CD4-positive, alpha-beta T cell (primary cell): Measurements from ENCODE around the gene CLEC16A. TPM values are rescaled to one million over a fixed set of nuclear protein-coding genes. Genes with fewer than 3 reads are reported as not detected.

ENCODE experiments used
- ATAC-seq: fragments of 200-7000 bp; cut with Tn5 transposase; one replicate; pipeline ENCODE4 v1.10.0; 2022; ENCODE audit warnings: mild to moderate bottlenecking; ENCODE audit not compliant: poor library complexity
- CTCF ChIA-PET: fragments of 350-600 bp; sonication (Branson Sonifier 250); formaldehyde crosslinking; loops from one replicate; lab custom pipeline; 2021; ENCODE audit warnings: antibody characterized with exemption, inconsistent platforms; lab: Charles Lee
- POLR2A ChIA-PET: fragments of 350-600 bp; sonication (Branson Sonifier 250); formaldehyde crosslinking; loops from one replicate; lab custom pipeline; 2021; ENCODE audit warnings: antibody characterized with exemption, inconsistent platforms; lab: Charles Lee
- DNase-seq, 14 experiments: peaks; one replicate each; pipeline ENCODE4 v3.0.0-alpha.2; 2013 to 2020; ENCODE audit warnings: mixed read lengths in 2 of 14
- H3K27ac ChIP-seq, 2 donors: one replicate each; pipeline versions ENCODE4 v1.5.1 to v1.7.0; 2013; ENCODE audit warnings: low read length in 2 of 2, low read depth in 1 of 2, mild to moderate bottlenecking in 1 of 2
- H3K27me3 ChIP-seq, 2 experiments: 1 replicate in 1 of 2; 2 replicates in 1 of 2; pipeline versions ENCODE4 v1.6.1 to v1.7.0; 2013; ENCODE audit warnings: low read length in 2 of 2, control low read depth in 1 of 2, mild to moderate bottlenecking in 1 of 2, moderate library complexity in 1 of 2; ENCODE audit not compliant: insufficient read depth in 2 of 2, control insufficient read depth in 1 of 2
- H3K36me3 ChIP-seq: one replicate; pipeline ENCODE4 v1.6.1; 2013; ENCODE audit warnings: low read length, control low read depth; ENCODE audit not compliant: insufficient read depth
- H3K4me1 ChIP-seq: one replicate; pipeline ENCODE4 v1.6.1; 2013; ENCODE audit warnings: low read length, control low read depth; ENCODE audit not compliant: insufficient read depth
- H3K4me3 ChIP-seq: one replicate; pipeline ENCODE4 v1.5.1; 2013; ENCODE audit warnings: mild to moderate bottlenecking, low read length, moderate library complexity
- H3K9me3 ChIP-seq, 2 experiments: 1 replicate in 1 of 2; 2 replicates in 1 of 2; pipeline versions ENCODE4 v1.6.1 to v1.7.0; 2013; ENCODE audit warnings: low read length in 2 of 2, mild to moderate bottlenecking in 2 of 2, control low read depth in 1 of 2, moderate library complexity in 1 of 2; ENCODE audit not compliant: control insufficient read depth in 1 of 2, insufficient read depth in 1 of 2
- H3K27ac Mint-ChIP-seq: one replicate; pipeline ENCODE4 v1.8.0; 2020; ENCODE audit warnings: mixed read lengths
- H3K27me3 Mint-ChIP-seq: one replicate; pipeline ENCODE4 v1.8.0; 2021; ENCODE audit warnings: mixed read lengths
- H3K36me3 Mint-ChIP-seq: one replicate; pipeline ENCODE4 v1.8.0; 2021; ENCODE audit warnings: low read depth, mixed read lengths
- H3K4me1 Mint-ChIP-seq: one replicate; pipeline ENCODE4 v1.8.0; 2021; ENCODE audit warnings: low read depth, mixed read lengths
- H3K4me3 Mint-ChIP-seq: one replicate; pipeline ENCODE4 v1.8.0; 2020; ENCODE audit warnings: mild to moderate bottlenecking, mixed read lengths
- H3K9me3 Mint-ChIP-seq: one replicate; pipeline ENCODE4 v1.8.0; 2020; ENCODE audit warnings: mixed read lengths
- intact Hi-C, 2 experiments: fragments of 100-400 bp; cut with DNase I in 1 of 2; cut with micrococcal nuclease in 1 of 2; formaldehyde crosslinking; loops; one replicate each; pipeline versions ENCODE4 v1.15.1 to v1.9.0; 2023 to 2025; cut with DNase I, micrococcal nuclease
- total RNA-seq, 174 experiments: library from RNA in 2 of 174; stranded (reverse) in 2 of 174; gene quantifications; one replicate each; pipeline ENCODE4 v1.2.3 and lab custom pipeline; 2021 to 2026
- TF ChIP-seq, protein P1 (sequence below): fragments of 200-600 bp; IDR thresholded peaks from one replicate; pipeline ENCODE4 v1.8.0; 2022; ENCODE audit warnings: antibody characterized with exemption, mild to moderate bottlenecking

Gene CLEC16A
- total RNA-seq, 2 experiments from 2014 or later = 21.7 to 22.7 TPM

DNA sequence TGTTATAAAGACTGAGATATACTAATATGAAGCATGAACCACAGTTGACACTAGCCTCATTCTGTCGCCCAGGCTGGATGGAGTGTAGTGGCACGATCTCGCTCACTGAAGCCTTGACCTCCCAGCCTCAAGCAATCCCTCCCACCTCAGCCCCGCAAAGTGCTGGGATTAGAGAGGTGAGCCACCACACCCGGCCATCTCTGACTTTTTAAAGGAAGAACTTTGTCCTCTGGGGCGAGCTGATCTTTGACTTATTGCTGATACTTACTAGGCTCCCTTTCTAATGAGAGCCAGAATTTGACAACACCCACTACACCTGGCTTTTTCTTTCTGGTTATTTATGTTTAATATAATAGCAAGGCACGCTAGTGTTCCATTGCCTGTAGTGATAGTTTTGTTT, 57.2 kb downstream of the CLEC16A start:
- H3K27ac Mint-ChIP-seq = no peak overlapping the region
- H3K36me3 ChIP-seq = peaks cover 48% of the 10 kb centered on the region
- H3K4me3 Mint-ChIP-seq = no peak overlapping the region
- H3K27ac ChIP-seq = no peak overlapping the region
- POLR2A ChIA-PET = no interaction called here
- no peaks in the 10 kb centered on the region for H3K4me1 ChIP-seq
- H3K27me3 Mint-ChIP-seq = no peaks in the 10 kb centered on the region
- H3K9me3 Mint-ChIP-seq = no peaks in the 10 kb centered on the region
- CTCF ChIA-PET = no interaction called here
- no peaks in the 10 kb centered on the region for H3K4me1 Mint-ChIP-seq
- DNase-seq (no peak), ATAC-seq (no peak)
- intact Hi-C loops = no loop called here
- no peaks in the 10 kb centered on the region for H3K27me3 ChIP-seq
- TF ChIP-seq, protein P1, sequence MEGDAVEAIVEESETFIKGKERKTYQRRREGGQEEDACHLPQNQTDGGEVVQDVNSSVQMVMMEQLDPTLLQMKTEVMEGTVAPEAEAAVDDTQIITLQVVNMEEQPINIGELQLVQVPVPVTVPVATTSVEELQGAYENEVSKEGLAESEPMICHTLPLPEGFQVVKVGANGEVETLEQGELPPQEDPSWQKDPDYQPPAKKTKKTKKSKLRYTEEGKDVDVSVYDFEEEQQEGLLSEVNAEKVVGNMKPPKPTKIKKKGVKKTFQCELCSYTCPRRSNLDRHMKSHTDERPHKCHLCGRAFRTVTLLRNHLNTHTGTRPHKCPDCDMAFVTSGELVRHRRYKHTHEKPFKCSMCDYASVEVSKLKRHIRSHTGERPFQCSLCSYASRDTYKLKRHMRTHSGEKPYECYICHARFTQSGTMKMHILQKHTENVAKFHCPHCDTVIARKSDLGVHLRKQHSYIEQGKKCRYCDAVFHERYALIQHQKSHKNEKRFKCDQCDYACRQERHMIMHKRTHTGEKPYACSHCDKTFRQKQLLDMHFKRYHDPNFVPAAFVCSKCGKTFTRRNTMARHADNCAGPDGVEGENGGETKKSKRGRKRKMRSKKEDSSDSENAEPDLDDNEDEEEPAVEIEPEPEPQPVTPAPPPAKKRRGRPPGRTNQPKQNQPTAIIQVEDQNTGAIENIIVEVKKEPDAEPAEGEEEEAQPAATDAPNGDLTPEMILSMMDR = no peak
- H3K36me3 Mint-ChIP-seq = peaks cover 78% of the 10 kb centered on the region
- no peak overlapping the region for H3K4me3 ChIP-seq
- H3K9me3 ChIP-seq = no peaks in the 10 kb centered on the region

DNA sequence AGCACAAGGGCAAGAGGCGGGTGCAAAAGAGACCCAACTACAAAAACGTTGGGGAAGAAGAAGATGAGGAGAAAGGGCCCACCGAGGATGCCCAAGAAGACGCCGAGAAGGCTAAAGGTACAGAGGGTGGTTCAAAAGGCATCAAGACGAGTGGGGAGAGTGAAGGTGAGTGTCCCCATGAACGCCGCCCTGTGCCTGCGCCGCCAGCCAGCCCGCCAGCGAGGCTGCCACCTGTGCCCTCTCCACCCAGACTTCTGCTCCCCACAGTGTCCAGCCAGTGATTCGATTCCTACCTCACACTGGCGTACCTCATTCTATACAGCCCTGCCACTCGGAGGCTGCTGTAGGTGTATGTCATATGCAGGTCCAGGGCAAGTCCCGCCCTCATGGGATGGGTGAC, 58.8 kb downstream of the CLEC16A start:
- no peaks in the 10 kb centered on the region for H3K27me3 Mint-ChIP-seq
- Histone ChIP-seq H3K9me3 (no peaks in the 10 kb centered on the region), H3K36me3 (peaks cover 42% of the 10 kb centered on the region), H3K4me3 (no peak overlapping the region), H3K4me1 (no peaks in the 10 kb centered on the region), H3K27me3 (no peaks in the 10 kb centered on the region), H3K27ac (no peak overlapping the region)
- H3K4me1 Mint-ChIP-seq = no peaks in the 10 kb centered on the region
- no peak for ATAC-seq
- TF ChIP-seq, protein P1 = no peak
- no peak overlapping the region for H3K27ac Mint-ChIP-seq
- no peak overlapping the region for H3K4me3 Mint-ChIP-seq
- ChIA-PET POLR2A (no interaction called here), CTCF (no interaction called here)
- H3K9me3 Mint-ChIP-seq = no peaks in the 10 kb centered on the region
- H3K36me3 Mint-ChIP-seq = peaks cover 75% of the 10 kb centered on the region
- intact Hi-C loops = no loop called here
- DNase-seq = no peak

DNA sequence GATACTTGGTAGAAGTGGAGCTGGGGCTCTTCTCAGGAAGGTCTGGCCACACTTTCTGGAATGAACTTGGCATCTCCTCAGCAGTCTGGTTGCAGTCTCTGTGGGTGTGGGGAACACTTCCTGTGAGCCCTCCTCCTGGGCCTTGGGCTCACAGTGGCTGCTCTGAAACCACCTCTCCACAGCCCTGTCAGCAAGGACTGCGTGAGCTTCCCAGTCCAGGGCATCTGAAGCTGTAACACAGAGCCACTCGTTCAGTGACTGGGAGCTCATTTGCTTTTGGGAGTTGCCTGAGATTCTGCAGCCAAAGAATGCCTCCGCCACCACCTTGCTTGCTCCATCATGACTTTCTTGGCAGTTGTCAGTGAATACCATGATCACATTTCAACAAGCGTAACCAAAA, 60.0 kb downstream of the CLEC16A start:
- TF ChIP-seq, protein P1 = no peak
- H3K36me3 ChIP-seq = peaks cover 43% of the 10 kb centered on the region
- H3K4me3 ChIP-seq = no peak overlapping the region
- H3K27ac ChIP-seq = no peak overlapping the region
- H3K27me3 Mint-ChIP-seq = no peaks in the 10 kb centered on the region
- H3K27ac Mint-ChIP-seq = no peak overlapping the region
- no peaks in the 10 kb centered on the region for H3K27me3 ChIP-seq
- no peak overlapping the region for H3K4me3 Mint-ChIP-seq
- H3K9me3 Mint-ChIP-seq = no peaks in the 10 kb centered on the region
- POLR2A ChIA-PET = no interaction called here
- CTCF ChIA-PET = no interaction called here
- DNase-seq (no peak), ATAC-seq (no peak)
- no peaks in the 10 kb centered on the region for H3K4me1 ChIP-seq
- H3K36me3 Mint-ChIP-seq = peaks cover 76% of the 10 kb centered on the region
- no peaks in the 10 kb centered on the region for H3K9me3 ChIP-seq
- intact Hi-C loops = no loop called here
- H3K4me1 Mint-ChIP-seq = no peaks in the 10 kb centered on the region
